ENCODE results near the gene BRAF. TPM values are rescaled to one million over a fixed set of nuclear protein-coding genes. Genes with fewer than 3 reads are reported as not detected.

BRAF gene
- total RNA-seq, 1 experiment from 2014 or later, result 29.7 TPM

DNA sequence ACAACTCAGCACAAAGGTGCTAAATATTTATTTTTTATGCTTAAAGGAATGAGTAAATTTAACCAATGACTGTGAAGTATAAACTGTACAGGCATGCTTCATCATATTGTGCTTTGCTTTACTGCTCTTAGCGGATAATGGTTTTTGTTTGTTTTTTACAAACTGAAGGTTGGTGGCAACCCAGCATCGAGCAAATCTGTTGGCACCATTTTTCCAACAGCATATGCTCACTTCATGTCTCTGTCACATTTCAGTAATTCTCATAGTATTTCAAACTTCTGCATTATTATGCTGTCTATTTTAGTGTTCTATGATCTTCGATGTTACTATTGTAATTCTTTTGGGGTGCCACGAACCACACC, 22.8 kb downstream of the BRAF start:
- ChIA-PET CTCF (no interaction called here), RAD21 (ENCODE audit: low non-redundant PET in 1 of 2, low total read pairs in 2 of 2, uncharacterized antibody in 2 of 2, unreplicated experiment in 2 of 2) (no interaction called here), POLR2A (no interaction called here)
- H3K4me3 ChIP-seq (replicated peaks in 1 of 2; ENCODE audit: low read depth in 1 of 2, low read length in 2 of 2), result no peak overlapping the region
- intact Hi-C loops (cut with micrococcal nuclease), result no loop called here
- TF ChIP-seq, protein P1, sequence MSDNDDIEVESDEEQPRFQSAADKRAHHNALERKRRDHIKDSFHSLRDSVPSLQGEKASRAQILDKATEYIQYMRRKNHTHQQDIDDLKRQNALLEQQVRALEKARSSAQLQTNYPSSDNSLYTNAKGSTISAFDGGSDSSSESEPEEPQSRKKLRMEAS (IDR thresholded peaks at IDR 0.05), result no peak
- TF ChIP-seq ELF1 (IDR thresholded peaks at IDR 0.05; ENCODE audit: borderline replicate concordance, low read depth), result no peak
- no peak for TF ChIP-seq EGR1 (IDR thresholded peaks at IDR 0.05; ENCODE audit: low read depth)
- TF ChIP-seq TCF7L2 (IDR thresholded peaks at IDR 0.05; ENCODE audit: borderline replicate concordance, extremely low read depth, insufficient read depth, insufficient read length), result no peak
- TF ChIP-seq YY1 (IDR thresholded peaks at IDR 0.05; ENCODE audit: extremely low read depth, insufficient replicate concordance, low read depth, low read length), result no peak
- no peak for TF ChIP-seq EZH2 (IDR thresholded peaks at IDR 0.05)
- TF ChIP-seq POLR2A (IDR thresholded peaks at IDR 0.05; ENCODE audit: borderline replicate concordance, extremely low read depth, insufficient read depth, insufficient read length), result no peak
- TF ChIP-seq EZH2phosphoT487 (IDR thresholded peaks at IDR 0.05; ENCODE audit: borderline replicate concordance), result no peak
- no peak for TF ChIP-seq CEBPB (IDR thresholded peaks at IDR 0.05; ENCODE audit: low read depth)
- TF ChIP-seq, protein P2, sequence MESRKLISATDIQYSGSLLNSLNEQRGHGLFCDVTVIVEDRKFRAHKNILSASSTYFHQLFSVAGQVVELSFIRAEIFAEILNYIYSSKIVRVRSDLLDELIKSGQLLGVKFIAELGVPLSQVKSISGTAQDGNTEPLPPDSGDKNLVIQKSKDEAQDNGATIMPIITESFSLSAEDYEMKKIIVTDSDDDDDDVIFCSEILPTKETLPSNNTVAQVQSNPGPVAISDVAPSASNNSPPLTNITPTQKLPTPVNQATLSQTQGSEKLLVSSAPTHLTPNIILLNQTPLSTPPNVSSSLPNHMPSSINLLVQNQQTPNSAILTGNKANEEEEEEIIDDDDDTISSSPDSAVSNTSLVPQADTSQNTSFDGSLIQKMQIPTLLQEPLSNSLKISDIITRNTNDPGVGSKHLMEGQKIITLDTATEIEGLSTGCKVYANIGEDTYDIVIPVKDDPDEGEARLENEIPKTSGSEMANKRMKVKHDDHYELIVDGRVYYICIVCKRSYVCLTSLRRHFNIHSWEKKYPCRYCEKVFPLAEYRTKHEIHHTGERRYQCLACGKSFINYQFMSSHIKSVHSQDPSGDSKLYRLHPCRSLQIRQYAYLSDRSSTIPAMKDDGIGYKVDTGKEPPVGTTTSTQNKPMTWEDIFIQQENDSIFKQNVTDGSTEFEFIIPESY (IDR thresholded peaks at IDR 0.05; ENCODE audit: extremely low read depth, insufficient replicate concordance, low read length), result no peak
- no peak for TF ChIP-seq FOSL1 (IDR thresholded peaks at IDR 0.05; ENCODE audit: low read depth)
- no peak for TF ChIP-seq JUND (IDR thresholded peaks at IDR 0.05)
- no peaks in the 10 kb centered on the region for H4K20me1 ChIP-seq (ENCODE audit: insufficient read depth)
- no peak for DNase-seq (ENCODE audit: low read depth, low spot score)
- H2AFZ ChIP-seq (ENCODE audit: low read depth, low read length, poor library complexity, severe bottlenecking), result no peak overlapping the region
- no peaks in the 10 kb centered on the region for H3K9me3 ChIP-seq (ENCODE audit: control insufficient read depth in 1 of 2, insufficient read depth in 1 of 2, low read depth in 1 of 2, low read length in 2 of 2)
- H3K9ac ChIP-seq (ENCODE audit: low read length), result no peak overlapping the region
- H3K27ac ChIP-seq (ENCODE audit: low read depth, low read length), result no peak overlapping the region
- no peak overlapping the region for H3K4me2 ChIP-seq (ENCODE audit: low read length)
- peaks cover 67% of the 10 kb centered on the region for H3K79me2 ChIP-seq (ENCODE audit: insufficient read depth, low read length)
- no peaks in the 10 kb centered on the region for H3K9me2 ChIP-seq (ENCODE audit: insufficient read depth)
- no peaks in the 10 kb centered on the region for H3K36me3 ChIP-seq (ENCODE audit: control insufficient read depth in 1 of 2, insufficient read depth in 2 of 2, low read length in 2 of 2)
- H3K27me3 ChIP-seq (ENCODE audit: insufficient read depth, low read length), result no peaks in the 10 kb centered on the region
- no peak for ATAC-seq
- H3K4me1 ChIP-seq (ENCODE audit: control insufficient read depth in 1 of 2, insufficient read depth in 2 of 2, low read length in 2 of 2), result no peaks in the 10 kb centered on the region
- BruUV-seq (replicated peaks), result no TSS peak

Measured in HCT116 (cell line).